Endothelial cell of umbilical vein (primary cell): ENCODE measurements around the gene CD248.

Source experiments
- GATA2 ChIP-seq: IDR thresholded peaks from 2 replicates; pipeline ENCODE4 v1.7.0; 2011; ENCODE audit warnings: low read depth, mild to moderate bottlenecking, moderate library complexity, mixed read lengths, low read length; ENCODE audit not compliant: insufficient read length, insufficient read depth
- POLR2AphosphoS5 ChIP-seq: IDR thresholded peaks from 2 replicates; pipeline ENCODE4 v1.6.1; 2012; ENCODE audit warnings: low read depth, mild to moderate bottlenecking, control low read depth, low read length, moderate library complexity; ENCODE audit not compliant: insufficient read depth
- TF ChIP-seq, protein P1 (sequence below), 2 donors: IDR thresholded peaks; 1 replicate in 1 of 2; 2 replicates in 1 of 2; pipeline ENCODE4 v1.5.1; 2011; ENCODE audit warnings: low read length in 2 of 2, mild to moderate bottlenecking in 2 of 2, moderate library complexity in 2 of 2, control low read depth in 1 of 2, inconsistent platforms in 1 of 2, low read depth in 1 of 2; ENCODE audit not compliant: insufficient read depth in 1 of 2; ENCODE audit errors: extremely low read depth in 1 of 2

DNA sequence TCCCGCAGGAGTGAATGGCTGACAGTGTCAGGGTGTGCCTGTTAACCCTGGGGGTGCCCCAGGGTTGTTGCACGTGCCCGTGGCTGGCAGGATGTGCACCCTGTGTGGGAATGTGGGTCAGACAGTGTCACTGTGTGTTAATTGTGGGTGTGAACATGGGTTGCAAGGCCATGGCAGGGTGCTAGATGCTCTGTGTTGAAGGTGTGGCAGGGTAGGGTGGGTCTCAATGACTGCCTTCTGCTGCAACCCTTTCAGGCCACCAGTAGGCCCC, 11.1 kb upstream of the CD248 start:
- TF ChIP-seq, protein P1, sequence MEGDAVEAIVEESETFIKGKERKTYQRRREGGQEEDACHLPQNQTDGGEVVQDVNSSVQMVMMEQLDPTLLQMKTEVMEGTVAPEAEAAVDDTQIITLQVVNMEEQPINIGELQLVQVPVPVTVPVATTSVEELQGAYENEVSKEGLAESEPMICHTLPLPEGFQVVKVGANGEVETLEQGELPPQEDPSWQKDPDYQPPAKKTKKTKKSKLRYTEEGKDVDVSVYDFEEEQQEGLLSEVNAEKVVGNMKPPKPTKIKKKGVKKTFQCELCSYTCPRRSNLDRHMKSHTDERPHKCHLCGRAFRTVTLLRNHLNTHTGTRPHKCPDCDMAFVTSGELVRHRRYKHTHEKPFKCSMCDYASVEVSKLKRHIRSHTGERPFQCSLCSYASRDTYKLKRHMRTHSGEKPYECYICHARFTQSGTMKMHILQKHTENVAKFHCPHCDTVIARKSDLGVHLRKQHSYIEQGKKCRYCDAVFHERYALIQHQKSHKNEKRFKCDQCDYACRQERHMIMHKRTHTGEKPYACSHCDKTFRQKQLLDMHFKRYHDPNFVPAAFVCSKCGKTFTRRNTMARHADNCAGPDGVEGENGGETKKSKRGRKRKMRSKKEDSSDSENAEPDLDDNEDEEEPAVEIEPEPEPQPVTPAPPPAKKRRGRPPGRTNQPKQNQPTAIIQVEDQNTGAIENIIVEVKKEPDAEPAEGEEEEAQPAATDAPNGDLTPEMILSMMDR (IDR thresholded peaks at IDR 0.05; ENCODE audit: extremely low read depth in 1 of 2, insufficient read depth in 1 of 2, low read depth in 1 of 2, low read length in 2 of 2): no peak
- no peak for TF ChIP-seq GATA2
- no peak for TF ChIP-seq POLR2AphosphoS5
